Karpas-422 (cell line): ENCODE measurements around the gene TECTA. TPM values are rescaled to one million over a fixed set of nuclear protein-coding genes. Genes with fewer than 3 reads are reported as not detected.

Source experiments
- DNase-seq: peaks from one replicate; pipeline ENCODE4 v3.0.0-alpha.2; 2015
- H2AFZ ChIP-seq: fragments of 200-600 bp; sonication (generic); 2 replicates; pipeline ENCODE4 v1.6.1; 2014; ENCODE audit warnings: antibody characterized with exemption, low read length, mixed read lengths
- H3K27ac ChIP-seq: fragments of 200-600 bp; sonication (generic); 2 replicates; pipeline ENCODE4 v1.5.1; 2014; ENCODE audit warnings: mild to moderate bottlenecking, low read length, moderate library complexity
- H3K27me3 ChIP-seq: fragments of 200-600 bp; sonication (generic); 2 replicates; pipeline ENCODE4 v1.6.1; 2014; ENCODE audit warnings: low read length, mixed read lengths
- H3K36me3 ChIP-seq: fragments of 200-600 bp; sonication (generic); 2 replicates; pipeline ENCODE4 v1.6.1; 2014; ENCODE audit warnings: low read length, mixed read lengths; ENCODE audit not compliant: insufficient read depth
- H3K4me1 ChIP-seq: fragments of 200-600 bp; sonication (generic); 2 replicates; pipeline ENCODE4 v1.6.1; 2014; ENCODE audit warnings: mild to moderate bottlenecking, low read length, mixed read lengths
- H3K4me2 ChIP-seq: fragments of 200-600 bp; sonication (generic); 2 replicates; pipeline ENCODE4 v1.6.1; 2014; ENCODE audit warnings: low read length, low read depth, mild to moderate bottlenecking; ENCODE audit not compliant: poor library complexity, severe bottlenecking
- H3K4me3 ChIP-seq: fragments of 200-600 bp; sonication (generic); 2 replicates; pipeline ENCODE4 v1.5.1; 2014; ENCODE audit warnings: mild to moderate bottlenecking, antibody characterized with exemption, low read length, mixed read lengths
- H3K79me2 ChIP-seq: fragments of 200-600 bp; sonication (generic); 2 replicates; pipeline ENCODE4 v1.6.1; 2014; ENCODE audit warnings: mild to moderate bottlenecking, low read length, mixed read lengths
- H3K9ac ChIP-seq: fragments of 200-600 bp; sonication (generic); 2 replicates; pipeline ENCODE4 v1.6.0; 2014; ENCODE audit warnings: low read length
- H3K9me2 ChIP-seq: fragments of 200-600 bp; sonication (generic), shearing (Covaris generic); replicated peaks from 2 replicates; pipeline ENCODE4 v1.6.0; 2014; ENCODE audit warnings: mild to moderate bottlenecking, low read length, moderate library complexity; ENCODE audit not compliant: insufficient read depth
- H3K9me3 ChIP-seq: fragments of 300-700, 200-600 bp; sonication (generic); 2 replicates; pipeline ENCODE4 v1.6.1; 2014; ENCODE audit warnings: low read length, mixed read lengths
- H4K20me1 ChIP-seq: fragments of 200-600 bp; sonication (generic); 2 replicates; pipeline ENCODE4 v1.6.1; 2014; ENCODE audit warnings: mild to moderate bottlenecking, antibody characterized with exemption, low read length, low read depth; ENCODE audit not compliant: insufficient read depth
- total RNA-seq: library from RNA; depleted of rRNA; stranded (reverse); fragments of >200 nt; shearing (Covaris generic); gene quantifications from 2 replicates; pipeline ENCODE4 v1.2.3, GENCODE V29; 2014; ENCODE audit warnings: low replicate concordance; rRNA removed

Gene TECTA
- not detected in 2 replicates for total RNA-seq

- H3K36me3 ChIP-seq = no peaks in the 10 kb centered on the region
- H3K4me3 ChIP-seq = no peak within 1 kb of the TSS
Measured at GRCh38 chr11:121100943-121101342, at the start of gene TECTA. Gene TECTA, plus strand, starts transcription at chr11:121101243. Its CDS starts 1,423 bp downstream, at chr11:121102666.

GRCh38 chr11:121053244-121053643 is 47.8 kb upstream of the TECTA start:
- H3K27ac ChIP-seq = no peak overlapping the region
- no peaks in the 10 kb centered on the region for H3K4me1 ChIP-seq
- no peaks in the 10 kb centered on the region for H3K9me3 ChIP-seq
- H3K9me2 ChIP-seq = no peaks in the 10 kb centered on the region
- H3K27me3 ChIP-seq = no peaks in the 10 kb centered on the region
- H3K4me3 ChIP-seq = no peak overlapping the region
- H3K4me2 ChIP-seq = no peak overlapping the region
- no peak overlapping the region for H3K9ac ChIP-seq
- no peak overlapping the region for H2AFZ ChIP-seq
- no peak for DNase-seq
- no peaks in the 10 kb centered on the region for H3K36me3 ChIP-seq
- H3K79me2 ChIP-seq = no peaks in the 10 kb centered on the region
- H4K20me1 ChIP-seq = no peaks in the 10 kb centered on the region

More at GRCh38 chr11:121100943-121101342, at the start of gene TECTA:
- Histone ChIP-seq H3K27ac (no peak within 1 kb of the TSS), H4K20me1 (no peaks in the 10 kb centered on the region), H3K4me2 (no peak within 1 kb of the TSS), H3K9ac (no peak within 1 kb of the TSS), H3K79me2 (no peaks in the 10 kb centered on the region), H3K9me3 (no peaks in the 10 kb centered on the region), H3K4me1 (no peaks in the 10 kb centered on the region), H3K9me2 (no peaks in the 10 kb centered on the region), H3K27me3 (no peaks in the 10 kb centered on the region), H2AFZ (no peak within 1 kb of the TSS)
- DNase-seq = no peak

DNA sequence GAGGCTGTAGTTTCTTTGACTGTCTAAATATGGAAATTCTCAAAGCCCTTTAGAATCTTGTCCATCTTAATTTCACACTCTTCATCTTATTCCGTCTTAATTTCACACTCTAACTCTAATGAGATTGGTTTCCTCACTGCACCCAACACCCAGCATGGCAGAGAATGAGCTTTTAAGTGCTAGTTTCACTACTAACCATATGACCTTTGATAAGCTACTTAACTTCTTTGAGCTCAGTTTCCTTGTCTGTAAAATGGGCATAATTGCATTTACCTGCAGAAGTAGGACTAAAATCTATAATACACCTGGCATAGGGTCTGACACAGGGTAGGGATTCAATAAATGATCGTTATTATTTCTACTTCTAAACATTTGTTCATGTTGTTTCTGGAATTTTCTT is 46.8 kb upstream of the TECTA start:
- no peaks in the 10 kb centered on the region for H3K79me2 ChIP-seq
- H3K27me3 ChIP-seq = no peaks in the 10 kb centered on the region
- H2AFZ ChIP-seq = no peak overlapping the region
- H3K4me3 ChIP-seq = no peak overlapping the region
- DNase-seq = no peak
- H3K27ac ChIP-seq = no peak overlapping the region
- no peaks in the 10 kb centered on the region for H3K4me1 ChIP-seq
- H4K20me1 ChIP-seq = no peaks in the 10 kb centered on the region
- no peaks in the 10 kb centered on the region for H3K9me2 ChIP-seq
- H3K36me3 ChIP-seq = no peaks in the 10 kb centered on the region
- no peaks in the 10 kb centered on the region for H3K9me3 ChIP-seq
- H3K9ac ChIP-seq = no peak overlapping the region
- H3K4me2 ChIP-seq = no peak overlapping the region

GRCh38 chr11:121055076-121055475 is 46.0 kb upstream of the TECTA start:
- Histone ChIP-seq H3K9ac (no peak overlapping the region), H3K9me3 (no peaks in the 10 kb centered on the region), H3K9me2 (no peaks in the 10 kb centered on the region), H3K4me1 (no peaks in the 10 kb centered on the region), H3K4me3 (no peak overlapping the region), H3K27ac (no peak overlapping the region), H2AFZ (no peak overlapping the region), H3K36me3 (no peaks in the 10 kb centered on the region), H4K20me1 (no peaks in the 10 kb centered on the region), H3K27me3 (no peaks in the 10 kb centered on the region), H3K79me2 (no peaks in the 10 kb centered on the region), H3K4me2 (no peak overlapping the region)
- no peak for DNase-seq

GRCh38 chr11:121057922-121058321 is 43.1 kb upstream of the TECTA start:
- H3K27me3 ChIP-seq = no peaks in the 10 kb centered on the region
- no peaks in the 10 kb centered on the region for H3K9me3 ChIP-seq

GRCh38 chr11:121058941-121059340 is 42.1 kb upstream of the TECTA start:
- no peaks in the 10 kb centered on the region for H4K20me1 ChIP-seq
- H3K9me2 ChIP-seq = no peaks in the 10 kb centered on the region
- no peaks in the 10 kb centered on the region for H3K36me3 ChIP-seq
- H3K9ac ChIP-seq = no peak overlapping the region
- no peak overlapping the region for H3K4me2 ChIP-seq
- no peak overlapping the region for H3K4me3 ChIP-seq
- no peak overlapping the region for H3K27ac ChIP-seq
- H3K79me2 ChIP-seq = no peaks in the 10 kb centered on the region
- no peaks in the 10 kb centered on the region for H3K27me3 ChIP-seq
- no peaks in the 10 kb centered on the region for H3K9me3 ChIP-seq
- DNase-seq = no peak
- H2AFZ ChIP-seq = no peak overlapping the region
- H3K4me1 ChIP-seq = no peaks in the 10 kb centered on the region

More at GRCh38 chr11:121057922-121058321, 43.1 kb upstream of the TECTA start:
- no peak overlapping the region for H3K27ac ChIP-seq
- no peak overlapping the region for H3K4me3 ChIP-seq
- H4K20me1 ChIP-seq = no peaks in the 10 kb centered on the region
- DNase-seq = no peak
- H3K36me3 ChIP-seq = no peaks in the 10 kb centered on the region
- H3K79me2 ChIP-seq = no peaks in the 10 kb centered on the region
- no peaks in the 10 kb centered on the region for H3K4me1 ChIP-seq
- no peaks in the 10 kb centered on the region for H3K9me2 ChIP-seq
- H3K4me2 ChIP-seq = no peak overlapping the region
- H3K9ac ChIP-seq = no peak overlapping the region
- H2AFZ ChIP-seq = no peak overlapping the region

DNA sequence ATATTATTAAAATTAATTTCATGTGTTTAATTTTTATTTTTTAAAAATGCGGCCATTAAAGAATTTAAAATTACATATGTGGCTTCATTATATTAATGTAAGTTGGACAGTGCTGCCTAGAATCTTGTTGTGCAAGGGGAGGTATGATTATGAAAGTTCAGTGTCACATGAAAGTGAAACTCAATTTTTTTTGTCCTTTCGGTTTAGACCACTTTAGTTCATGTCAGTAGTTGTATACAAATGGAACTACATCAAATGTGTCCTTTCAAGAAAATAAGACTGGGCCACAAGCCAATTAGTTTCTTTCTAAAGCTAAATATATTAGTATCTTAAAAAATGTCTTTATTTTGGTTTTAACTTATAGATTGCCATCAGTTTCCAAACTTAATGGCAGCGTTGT is 41.4 kb upstream of the TECTA start:
- Histone ChIP-seq H2AFZ (no peak overlapping the region), H3K4me3 (no peak overlapping the region), H4K20me1 (no peaks in the 10 kb centered on the region), H3K27me3 (no peaks in the 10 kb centered on the region), H3K36me3 (no peaks in the 10 kb centered on the region), H3K27ac (no peak overlapping the region), H3K9me3 (no peaks in the 10 kb centered on the region), H3K4me1 (no peaks in the 10 kb centered on the region), H3K9me2 (no peaks in the 10 kb centered on the region), H3K9ac (no peak overlapping the region), H3K79me2 (no peaks in the 10 kb centered on the region), H3K4me2 (no peak overlapping the region)
- DNase-seq = no peak

DNA sequence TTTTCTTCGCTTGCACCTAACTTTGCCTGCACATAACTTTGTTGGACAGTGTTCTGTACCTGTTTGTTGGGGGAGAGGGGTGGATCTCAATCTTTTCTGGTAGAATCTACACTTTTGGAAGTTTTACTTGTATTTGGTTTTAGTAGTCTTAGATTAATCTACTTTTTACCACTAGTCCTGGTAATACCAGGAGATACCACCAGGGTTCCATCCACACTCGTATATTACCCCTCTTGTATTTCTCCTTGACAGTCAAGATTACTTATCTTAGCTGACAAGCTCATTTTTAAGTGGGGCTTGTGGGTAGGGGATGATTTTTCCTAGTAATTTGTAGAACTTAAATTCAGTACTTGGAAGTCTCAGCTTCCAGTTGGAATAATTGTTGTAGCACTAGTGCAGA is 37.3 kb upstream of the TECTA start:
- Histone ChIP-seq H3K4me2 (no peak overlapping the region), H3K27me3 (no peaks in the 10 kb centered on the region), H3K9ac (no peak overlapping the region), H3K4me1 (no peaks in the 10 kb centered on the region), H4K20me1 (no peaks in the 10 kb centered on the region), H3K9me2 (no peaks in the 10 kb centered on the region), H3K36me3 (no peaks in the 10 kb centered on the region), H3K79me2 (no peaks in the 10 kb centered on the region), H3K4me3 (no peak overlapping the region), H2AFZ (no peak overlapping the region), H3K27ac (no peak overlapping the region), H3K9me3 (no peaks in the 10 kb centered on the region)
- DNase-seq = peak; percentile 42

DNA sequence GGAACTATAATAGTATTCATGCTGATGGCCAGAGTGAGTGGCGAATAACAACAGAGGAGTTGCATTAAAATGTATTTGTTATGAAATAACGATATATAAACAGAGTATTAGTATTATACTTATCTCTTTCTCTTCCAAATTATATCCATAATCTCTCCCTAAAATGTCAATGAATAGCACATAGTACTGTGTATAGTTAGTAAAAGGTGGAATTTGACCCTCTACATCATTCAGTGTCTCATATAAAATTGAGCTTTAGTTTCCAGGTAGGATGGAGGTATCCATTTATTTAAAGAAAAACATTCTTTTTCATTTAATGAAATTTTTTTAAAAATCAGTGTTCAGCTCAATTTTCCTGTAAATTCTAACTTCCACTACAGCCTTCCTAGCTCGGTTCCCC is 34.4 kb upstream of the TECTA start:
- DNase-seq = no peak
- H3K4me2 ChIP-seq = no peak overlapping the region
- no peak overlapping the region for H3K27ac ChIP-seq
- no peaks in the 10 kb centered on the region for H3K27me3 ChIP-seq
- H3K4me1 ChIP-seq = peaks cover 7% of the 10 kb centered on the region
- H3K4me3 ChIP-seq = no peak overlapping the region
- H3K9me2 ChIP-seq = no peaks in the 10 kb centered on the region
- H3K79me2 ChIP-seq = no peaks in the 10 kb centered on the region
- H2AFZ ChIP-seq = no peak overlapping the region
- H3K36me3 ChIP-seq = no peaks in the 10 kb centered on the region
- H3K9me3 ChIP-seq = no peaks in the 10 kb centered on the region
- no peak overlapping the region for H3K9ac ChIP-seq
- H4K20me1 ChIP-seq = no peaks in the 10 kb centered on the region
